ENCODE measurements around the gene FCN2. TPM values are rescaled to one million over a fixed set of nuclear protein-coding genes. Genes with fewer than 3 reads are reported as not detected.

The FCN2 gene
- total and polyA plus RNA-seq, 8 donors: not detected

- Histone ChIP-seq H3K27ac (no peak overlapping the region), H3K4me3 (no peak overlapping the region), H3K27me3 (no peaks in the 10 kb centered on the region), H3K4me1 (no peaks in the 10 kb centered on the region), H3K36me3 (peaks cover 0 to 18% of the 10 kb centered on the region in 2 donors), H3K9me3 (no peaks in the 10 kb centered on the region)
- intact Hi-C loops (cut with DNase I): no loop called here
- peak in 1 of 4 donors; percentile 60 for DNase-seq
- no peak for ATAC-seq
- TF ChIP-seq CTCF (IDR thresholded peaks at IDR 0.05): no peak
These were observed 46.2 kb upstream of the FCN2 start for GRCh38 chr9:134834217-134834956.

GRCh38 chr9:134834957-134835419 lies 45.6 kb upstream of the FCN2 start:
- no peak for TF ChIP-seq CTCF (IDR thresholded peaks at IDR 0.05)
- H3K36me3 ChIP-seq: peaks cover 0 to 13% of the 10 kb centered on the region in 2 donors
- H3K27ac ChIP-seq: no peak overlapping the region
- intact Hi-C loops (cut with DNase I): no loop called here
- no peak overlapping the region for H3K4me3 ChIP-seq
- H3K27me3 ChIP-seq: no peaks in the 10 kb centered on the region
- ATAC-seq: no peak
- DNase-seq: peak in 1 of 4 donors; percentile 78
- H3K9me3 ChIP-seq: no peaks in the 10 kb centered on the region
- H3K4me1 ChIP-seq: no peaks in the 10 kb centered on the region

GRCh38 chr9:134835448-134835847 lies 45.2 kb upstream of the FCN2 start:
- DNase-seq (peak in 1 of 4 donors; percentile 79), ATAC-seq (peak; percentile 18)
- Histone ChIP-seq H3K27me3 (no peaks in the 10 kb centered on the region), H3K27ac (no peak overlapping the region), H3K4me3 (no peak overlapping the region), H3K36me3 (peaks cover 0 to 9% of the 10 kb centered on the region in 2 donors), H3K4me1 (no peaks in the 10 kb centered on the region), H3K9me3 (no peaks in the 10 kb centered on the region)
- intact Hi-C loops (cut with DNase I): no loop called here
- no peak for TF ChIP-seq CTCF (IDR thresholded peaks at IDR 0.05)

- no peak for TF ChIP-seq CTCF (IDR thresholded peaks at IDR 0.05)
- ATAC-seq (no peak), DNase-seq (no peak)
- Histone ChIP-seq H3K27ac (no peak overlapping the region), H3K9me3 (no peaks in the 10 kb centered on the region), H3K27me3 (no peaks in the 10 kb centered on the region), H3K36me3 (peaks cover 0 to 3% of the 10 kb centered on the region in 2 donors), H3K4me1 (no peaks in the 10 kb centered on the region), H3K4me3 (no peak overlapping the region)
- intact Hi-C loops (cut with DNase I): no loop called here
These were observed 44.6 kb upstream of the FCN2 start for GRCh38 chr9:134835987-134836386.

- ATAC-seq (no peak), DNase-seq (no peak)
- intact Hi-C loops (cut with DNase I): no loop called here
- Histone ChIP-seq H3K4me3 (no peak overlapping the region), H3K27ac (no peak overlapping the region), H3K4me1 (no peaks in the 10 kb centered on the region), H3K27me3 (no peaks in the 10 kb centered on the region), H3K9me3 (no peaks in the 10 kb centered on the region), H3K36me3 (no peaks in the 10 kb centered on the region)
- no peak for TF ChIP-seq CTCF (IDR thresholded peaks at IDR 0.05)
These were observed 44.1 kb upstream of the FCN2 start for GRCh38 chr9:134836406-134836970.

Data from left lung (tissue), 10 donors.